HepG2 (cell line): ENCODE results near the gene EIF4EBP3. TPM values are rescaled to one million over a fixed set of nuclear protein-coding genes. Genes with fewer than 3 reads are reported as not detected.

Experiments used
- ATAC-seq: fragments of 200-7000 bp; cut with Tn5 transposase; 3 replicates; pipeline ENCODE4 v1.9.1; 2020; ENCODE audit warnings: mild to moderate bottlenecking, moderate library complexity
- Bru-seq: library from RNA; stranded (reverse); fragments of 400-500 nt; gene quantifications from one replicate; lab custom pipeline; 2021; lab: Mats Ljungman, UMichigan
- BruChase-seq, 2 experiments: library from RNA; stranded (reverse); fragments of 400-500 nt; gene quantifications; one replicate each; lab custom pipeline; 2021; lab: Mats Ljungman, UMichigan
- BruUV-seq: library from RNA; stranded (reverse); fragments of 400-500 nt; replicated peaks from 2 replicates; lab custom pipeline; 2021; lab: Mats Ljungman, UMichigan
- CTCF ChIA-PET: fragments of 300-600 bp; formaldehyde crosslinking; extraction: SDS; loops from one replicate; lab custom pipeline; 2021; ENCODE audit warnings: low total read pairs, inconsistent platforms, low intra/inter-chr PET ratio; lab: Yijun Ruan, JAX
- POLR2A ChIA-PET: fragments of 350-600 bp; sonication (Branson Sonifier 250); formaldehyde crosslinking; loops from one replicate; lab custom pipeline; 2020; ENCODE audit warnings: antibody characterized with exemption, inconsistent platforms; lab: Yijun Ruan, JAX
- DNase-seq: peaks from one replicate; pipeline ENCODE4 v3.0.0-alpha.2; 2015; ENCODE audit warnings: low spot score
- FAIRE-seq: peaks from 3 replicates; lab custom pipeline; 2011; peaks lifted over from hg19 to GRCh38; lab: Jason Lieb, UNC
- H2AFZ ChIP-seq: one replicate; pipeline ENCODE4 v1.6.1; 2011; ENCODE audit warnings: low read length, inconsistent platforms
- H3K27ac ChIP-seq: fragments of 300-600 bp; 3 replicates; pipeline ENCODE4 v1.8.0; 2011; ENCODE audit warnings: mixed run types, mild to moderate bottlenecking, mixed read lengths, low read length, inconsistent platforms; ENCODE audit not compliant: insufficient read depth; ENCODE audit errors: extremely low read length
- H3K27me3 ChIP-seq, 2 experiments: fragments of 200-600 bp in 1 of 2; 2 replicates in 1 of 2; 3 replicates in 1 of 2; pipeline versions ENCODE4 v1.6.0 to v1.8.0; 2011; ENCODE audit warnings: low read length in 2 of 2, mild to moderate bottlenecking in 2 of 2, moderate library complexity in 2 of 2, inconsistent platforms in 1 of 2; ENCODE audit not compliant: insufficient read depth in 2 of 2, control insufficient read depth in 1 of 2
- H3K36me3 ChIP-seq, 2 experiments: fragments of 200-600 bp in 1 of 2; replicated peaks in 1 of 2; 2 replicates in 1 of 2; 3 replicates in 1 of 2; pipeline versions ENCODE4 v1.5.1 to v1.8.0; 2011; ENCODE audit warnings: low read length in 2 of 2, inconsistent platforms in 1 of 2; ENCODE audit not compliant: insufficient read depth in 2 of 2, control insufficient read depth in 1 of 2
- H3K4me1 ChIP-seq: 2 replicates; pipeline ENCODE4 v1.5.1; 2012; ENCODE audit warnings: low read length, inconsistent platforms; ENCODE audit not compliant: insufficient read depth
- H3K4me2 ChIP-seq: 2 replicates; pipeline ENCODE4 v1.6.0; 2011; ENCODE audit warnings: low read depth, low read length, inconsistent platforms
- H3K4me3 ChIP-seq, 3 experiments: fragments of 200-600 bp in 1 of 3; sonication (generic), shearing (Covaris generic) in 1 of 3; replicated peaks in 1 of 3; 2 replicates each; pipeline ENCODE4 v1.5.1; 2011 to 2016; ENCODE audit warnings: low read length in 3 of 3, inconsistent platforms in 2 of 3, low read depth in 2 of 3, mild to moderate bottlenecking in 2 of 3, control low read depth in 1 of 3, mixed read lengths in 1 of 3; ENCODE audit not compliant: insufficient read depth in 1 of 3
- H3K79me2 ChIP-seq: one replicate; pipeline ENCODE4 v1.6.1; 2011; ENCODE audit warnings: low read length, inconsistent platforms; ENCODE audit not compliant: insufficient read depth
- H3K9ac ChIP-seq: 2 replicates; pipeline ENCODE4 v1.6.0; 2011; ENCODE audit warnings: mild to moderate bottlenecking, low read depth, low read length, inconsistent platforms; ENCODE audit not compliant: insufficient read depth
- H3K9me3 ChIP-seq: 2 replicates; pipeline ENCODE4 v1.5.1; 2012; ENCODE audit warnings: mild to moderate bottlenecking, low read length
- H4K20me1 ChIP-seq: 2 replicates; pipeline ENCODE4 v1.6.0; 2011; ENCODE audit warnings: inconsistent platforms, mild to moderate bottlenecking, low read length, moderate library complexity; ENCODE audit not compliant: insufficient read depth
- ETV5 ChIP-seq: IDR thresholded peaks from 2 replicates; pipeline ENCODE4 v1.6.1; 2018; ENCODE audit warnings: missing biosample characterization, missing genetic modification reagents, inconsistent platforms, borderline replicate concordance
- HNRNPL ChIP-seq: fragments of 200-400 bp; formaldehyde crosslinking; IDR thresholded peaks from 2 replicates; pipeline ENCODE4 v1.6.1; 2017; ENCODE audit warnings: mild to moderate bottlenecking, low read depth, low read length
- KMT2A ChIP-seq: sonication (generic); formaldehyde crosslinking; IDR thresholded peaks from 2 replicates; pipeline ENCODE4 v1.4.0; 2020; ENCODE audit warnings: missing genetic modification reagents
- MAZ ChIP-seq, 2 experiments: sonication (generic) in 1 of 2; formaldehyde crosslinking in 1 of 2; IDR thresholded peaks; 2 replicates each; pipeline versions ENCODE4 v1.5.0 to v1.6.1; 2012 to 2020; ENCODE audit warnings: low read depth in 2 of 2, mild to moderate bottlenecking in 2 of 2, borderline replicate concordance in 1 of 2, improper control_type of control experiment in 1 of 2, low read length in 1 of 2, missing genetic modification reagents in 1 of 2, moderate library complexity in 1 of 2
- RFXAP ChIP-seq: sonication (generic); formaldehyde crosslinking; IDR thresholded peaks from 2 replicates; pipeline ENCODE4 v1.4.0; 2020; ENCODE audit warnings: missing genetic modification reagents, borderline replicate concordance
- ZNF724P ChIP-seq: sonication (generic); formaldehyde crosslinking; IDR thresholded peaks from 2 replicates; pipeline ENCODE4 v1.8.0; 2022; ENCODE audit warnings: missing genetic modification reagents, borderline replicate concordance
- ZNF788 ChIP-seq: sonication (generic); formaldehyde crosslinking; IDR thresholded peaks from 2 replicates; pipeline ENCODE4 v1.5.0; 2020; ENCODE audit warnings: mild to moderate bottlenecking, missing genetic modification reagents, borderline replicate concordance
- WGBS: methylation state at CpG from one replicate; pipeline ENCODE4 v1.1.6; 2017; ENCODE audit warnings: low lambda C conversion rate; 5-methylcytosine and 5-hydroxymethylcytosine counted together
- in situ Hi-C: cut with HindIII; loops from 2 replicates; pipeline ENCODE4 v1.10.0; 2017; ENCODE audit warnings: low pct_unique_long_range_greater_than_20kb; ENCODE audit not compliant: extremely low pct_ligation_motif_present
- intact Hi-C: fragments of 100-400 bp; cut with micrococcal nuclease; formaldehyde crosslinking; loops from one replicate; pipeline ENCODE4 v1.10.0; 2022; ENCODE audit not compliant: unreplicated experiment
- long read RNA-seq, 2 experiments: library from RNA in 1 of 2; library from polyadenylated mRNA in 1 of 2; stranded (forward) in 1 of 2; unstranded in 1 of 2; transcript quantifications; one replicate each; pipeline ENCODE4 v2.0.0, GENCODE V29; 2019 to 2022
- polyA minus RNA-seq, 3 experiments: library from RNA; depleted of rRNA, polyadenylated mRNA; stranded (reverse); fragments of >200 nt; gene quantifications; 2 replicates each; pipeline ENCODE4 v1.2.3, GENCODE V29; 2011; ENCODE audit warnings: low replicate concordance in 1 of 3
- polyA plus RNA-seq, 8 experiments: library from polyadenylated mRNA; depleted of rRNA in 3 of 8; stranded (reverse) in 7 of 8; unstranded in 1 of 8; fragments of >200 nt; fragmentation: Illumina TruSeq in 4 of 8; extraction: Trizol in 4 of 8; gene quantifications; 2 replicates each; pipeline versions ENCODE4 v1.2.1 to v1.2.3, GENCODE V29; 2011 to 2016; ENCODE audit warnings: low read depth in 4 of 8, missing spikeins in 1 of 8, mixed read lengths in 1 of 8; ENCODE audit not compliant: insufficient read depth in 1 of 8
- total RNA-seq, 5 experiments: library from RNA; depleted of rRNA; stranded (reverse); fragments of >200 nt; fragmentation: Illumina TruSeq; extraction: Trizol; gene quantifications; 2 replicates each; pipeline ENCODE4 v1.2.3, GENCODE V29; 2016; ENCODE audit warnings: low read depth in 1 of 5

EIF4EBP3 gene
- total RNA-seq (2016; rRNA removed; fragmentation: Illumina TruSeq; extraction: Trizol) (1.7 and 1.9 TPM in 2 replicates), polyA plus RNA-seq (2011; rRNA removed) (0.31 and 0.61 TPM in 2 replicates), polyA minus RNA-seq (2011; rRNA and poly(A)+ RNA removed; ENCODE audit: low replicate concordance) (2.0 TPM in 1 of 2 replicates, not detected in the other), Bru-seq, nascent RNA (percentile 66 among the genes with signal in this experiment), BruChase-seq, experiment 1, labeled RNA remaining after a 6-hour chase (percentile 81 among the genes with signal in this experiment), BruChase-seq, experiment 2, labeled RNA remaining after a 2-hour chase (percentile 75 among the genes with signal in this experiment)
- 0.91 and 1.5 TPM in 2 replicates for total RNA-seq (2016; cell fraction: cytosol; rRNA removed; fragmentation: Illumina TruSeq; extraction: Trizol; ENCODE audit: low read depth)
- 0.37 and 1.7 TPM in 2 replicates for total RNA-seq (2016; cell fraction: insoluble cytoplasmic fraction; rRNA removed; fragmentation: Illumina TruSeq; extraction: Trizol)
- total RNA-seq (2016; cell fraction: membrane; rRNA removed; fragmentation: Illumina TruSeq; extraction: Trizol): 1.1 and 1.7 TPM in 2 replicates
- not detected in 2 replicates for total RNA-seq (2016; cell fraction: nucleus; rRNA removed; fragmentation: Illumina TruSeq; extraction: Trizol)
- polyA plus RNA-seq (2011; cell fraction: cytosol; rRNA removed): 0.54 and 0.85 TPM in 2 replicates
- polyA plus RNA-seq (2011; cell fraction: nucleus; rRNA removed): 1.5 and 2.3 TPM in 2 replicates
- 1.8 and 6.3 TPM in 2 replicates for polyA plus RNA-seq (2012)
- polyA plus RNA-seq (2016; cell fraction: cytosol; fragmentation: Illumina TruSeq; extraction: Trizol; ENCODE audit: low read depth): 1.5 TPM in 2 replicates
- 0.44 and 2.1 TPM in 2 replicates for polyA plus RNA-seq (2016; cell fraction: insoluble cytoplasmic fraction; fragmentation: Illumina TruSeq; extraction: Trizol; ENCODE audit: low read depth)
- 2.5 and 3.0 TPM in 2 replicates for polyA plus RNA-seq (2016; cell fraction: membrane; fragmentation: Illumina TruSeq; extraction: Trizol; ENCODE audit: low read depth)
- polyA plus RNA-seq (2016; cell fraction: nucleus; fragmentation: Illumina TruSeq; extraction: Trizol; ENCODE audit: insufficient read depth, low read depth): 9.1 and 9.5 TPM in 2 replicates
- 1.1 and 1.2 TPM in 2 replicates for polyA minus RNA-seq (2011; cell fraction: cytosol; rRNA and poly(A)+ RNA removed)
- not detected in 2 replicates for polyA minus RNA-seq (2011; cell fraction: nucleus; rRNA and poly(A)+ RNA removed)
- long read RNA-seq, experiment 1: 0 reads
- long read RNA-seq, experiment 2, partial matches to known transcripts: 0 of 1 reads
- long read RNA-seq, experiment 2, other reads (novel, unspliced or antisense): 0 of 1 reads

GRCh38 chr5:140547508-140548299, at the start of gene EIF4EBP3:
EIF4EBP3 (plus strand) TSS chr5:140547662; CDS start chr5:140547738, 76 bp downstream.
- no TSS peak for BruUV-seq
- peak within 1 kb of the TSS; percentile 81 for H3K4me2 ChIP-seq
- ChIA-PET POLR2A (interaction anchor here (0.8 to 4.5 kb wide), 18 partner anchors 8 to 184 kb away, joined by 3 to 70 read pairs (median 6); partner anchors contain the start of genes ANKHD1, HARS1, HARS2 and IK), CTCF (no interaction called here)
- H3K27ac ChIP-seq: peak within 1 kb of the TSS; percentile 86
- DNase-seq: peak; percentile 94
- peaks cover 12 to 49% of the 10 kb centered on the region in 2 experiments; a peak in 4 of 5 replicates for H3K36me3 ChIP-seq
- in situ Hi-C loops (no loop called here), intact Hi-C loops (loop anchor here (1.0 to 5.0 kb wide), 4 partner anchors 9 to 180 kb away; partner anchors contain the start of genes HARS1, HARS2 and TMCO6)
- no peaks in the 10 kb centered on the region; the same call in none of the 2 replicates for H4K20me1 ChIP-seq
- H3K79me2 ChIP-seq: no peaks in the 10 kb centered on the region
- no peaks in the 10 kb centered on the region for H3K27me3 ChIP-seq
- no peak within 1 kb of the TSS for H2AFZ ChIP-seq
- H3K4me3 ChIP-seq: peak within 1 kb of the TSS; percentile 21 to 69 (median 48); a peak in 5 of 6 replicates
- H3K9me3 ChIP-seq: no peaks in the 10 kb centered on the region
- peak within 1 kb of the TSS; percentile 69 for H3K9ac ChIP-seq
- WGBS: 93% methylated on average over 15 of the region's 52 CpGs
- ATAC-seq: peak; percentile 94
- H3K4me1 ChIP-seq: peaks cover 27% of the 10 kb centered on the region
- FAIRE-seq: peak; percentile 95
- TF ChIP-seq HNRNPL: 0 out of 2 replicates have a peak, but pooled peaks have one; percentile 32
- 0 out of 2 replicates have a peak, but pooled peaks have one; percentile 7 for TF ChIP-seq ZNF724P (CRISPR knock-in tag)
- TF ChIP-seq RFXAP: peak; percentile 90
- TF ChIP-seq MAZ (IDR thresholded peaks at IDR 0.05; ENCODE audit: borderline replicate concordance, low read depth, low read length): no peak
- peak; percentile 65 for TF ChIP-seq MAZ (CRISPR knock-in tag; IDR thresholded peaks at IDR 0.05; ENCODE audit: low read depth)
- TF ChIP-seq ETV5 (CRISPR knock-in tag): 0 out of 2 replicates have a peak, but pooled peaks have one; percentile 26
- peak; percentile 81; the same call in 1 of the 2 replicates for TF ChIP-seq ZNF788 (CRISPR knock-in tag)
- 0 out of 2 replicates have a peak, but pooled peaks have one; percentile 68 for TF ChIP-seq KMT2A (CRISPR knock-in tag)
